ENCODE data around the gene UHRF2. TPM values are rescaled to one million over a fixed set of nuclear protein-coding genes. Genes with fewer than 3 reads are reported as not detected.

UHRF2 gene
- total and polyA plus RNA-seq, 2 donors (not counting 3 experiments of a cell fraction or from before 2014, with no cell fraction given) = 63.5 to 101 TPM

DNA sequence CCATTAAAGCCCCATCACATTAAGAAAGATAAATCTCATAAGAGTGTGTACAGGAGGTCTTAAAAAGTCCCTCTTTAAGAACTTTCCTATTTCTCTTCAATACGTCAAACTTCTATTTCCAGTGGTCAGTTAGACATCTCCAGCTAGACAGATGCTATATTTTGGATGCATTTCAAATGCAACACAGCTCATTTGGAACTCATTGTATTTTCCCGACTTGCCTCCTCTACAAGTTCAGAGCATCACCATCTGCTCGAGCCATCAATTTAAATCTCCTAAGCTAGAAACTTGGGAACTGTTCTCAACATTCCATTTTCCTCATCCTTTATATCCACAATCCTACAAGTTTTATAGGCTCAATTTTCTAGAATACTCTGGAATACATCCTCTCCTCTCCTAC lies 3.2 kb upstream of the UHRF2 start:
- intact Hi-C loops (cut with micrococcal nuclease) = loop anchor here (5.0 to 10.0 kb wide), 4 partner anchors 57 to 403 kb away; a partner anchor contains a TSS
- no TSS peak for BruUV-seq (replicated peaks)

More for the DNA sequence above, 3.2 kb upstream of the UHRF2 start:
- no peaks in the 10 kb centered on the region for H4K20me1 ChIP-seq (replicated peaks; ENCODE audit: control insufficient read depth, extremely low read depth, insufficient read depth, low read length)
- H3K4me3 ChIP-seq (replicated peaks in 1 of 3; ENCODE audit: insufficient read depth in 1 of 3, low read depth in 1 of 3, low read length in 3 of 3) = no peak overlapping the region
- ChIA-PET POLR2A (no interaction called here), CTCF (no interaction called here)
- H3K27ac ChIP-seq (ENCODE audit: insufficient read depth, low read depth, low read length) = no peak overlapping the region
- FAIRE-seq = no peak
- dilution Hi-C loops (cut with MboI; ENCODE audit: extremely low pct_ligation_motif_present, low sequenced_read_pairs) = no loop called here
- no peak for DNase-seq (ENCODE audit: low read depth, low spot score)
- H3K4me2 ChIP-seq (ENCODE audit: insufficient read depth, low read length) = no peak overlapping the region
- TF ChIP-seq, protein P1, sequence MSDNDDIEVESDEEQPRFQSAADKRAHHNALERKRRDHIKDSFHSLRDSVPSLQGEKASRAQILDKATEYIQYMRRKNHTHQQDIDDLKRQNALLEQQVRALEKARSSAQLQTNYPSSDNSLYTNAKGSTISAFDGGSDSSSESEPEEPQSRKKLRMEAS (IDR thresholded peaks at IDR 0.05; ENCODE audit: insufficient read depth, insufficient read length) = no peak
- TF ChIP-seq GATA2 (IDR thresholded peaks at IDR 0.05; ENCODE audit: insufficient read depth, insufficient read length, low read depth, low read length) = no peak
- no peak for TF ChIP-seq EZH2 (IDR thresholded peaks at IDR 0.05; ENCODE audit: borderline replicate concordance, low read depth, low read length, severe bottlenecking)
- TF ChIP-seq POLR2A (IDR thresholded peaks at IDR 0.05; ENCODE audit: low read depth, low read length) = no peak
- TF ChIP-seq POLR2AphosphoS5 (IDR thresholded peaks at IDR 0.05; ENCODE audit: insufficient read depth, low read depth, low read length) = no peak
- TF ChIP-seq, protein P2, sequence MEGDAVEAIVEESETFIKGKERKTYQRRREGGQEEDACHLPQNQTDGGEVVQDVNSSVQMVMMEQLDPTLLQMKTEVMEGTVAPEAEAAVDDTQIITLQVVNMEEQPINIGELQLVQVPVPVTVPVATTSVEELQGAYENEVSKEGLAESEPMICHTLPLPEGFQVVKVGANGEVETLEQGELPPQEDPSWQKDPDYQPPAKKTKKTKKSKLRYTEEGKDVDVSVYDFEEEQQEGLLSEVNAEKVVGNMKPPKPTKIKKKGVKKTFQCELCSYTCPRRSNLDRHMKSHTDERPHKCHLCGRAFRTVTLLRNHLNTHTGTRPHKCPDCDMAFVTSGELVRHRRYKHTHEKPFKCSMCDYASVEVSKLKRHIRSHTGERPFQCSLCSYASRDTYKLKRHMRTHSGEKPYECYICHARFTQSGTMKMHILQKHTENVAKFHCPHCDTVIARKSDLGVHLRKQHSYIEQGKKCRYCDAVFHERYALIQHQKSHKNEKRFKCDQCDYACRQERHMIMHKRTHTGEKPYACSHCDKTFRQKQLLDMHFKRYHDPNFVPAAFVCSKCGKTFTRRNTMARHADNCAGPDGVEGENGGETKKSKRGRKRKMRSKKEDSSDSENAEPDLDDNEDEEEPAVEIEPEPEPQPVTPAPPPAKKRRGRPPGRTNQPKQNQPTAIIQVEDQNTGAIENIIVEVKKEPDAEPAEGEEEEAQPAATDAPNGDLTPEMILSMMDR (IDR thresholded peaks at IDR 0.05; ENCODE audit: extremely low read depth in 1 of 2, insufficient read depth in 1 of 2, low read depth in 1 of 2, low read length in 2 of 2) = no peak
- TF ChIP-seq FOS (IDR thresholded peaks at IDR 0.05; ENCODE audit: borderline replicate concordance, insufficient read depth, low read length) = no peak
- TF ChIP-seq MYC (IDR thresholded peaks at IDR 0.05; ENCODE audit: low read depth, low read length) = no peak
- TF ChIP-seq JUN (IDR thresholded peaks at IDR 0.05; ENCODE audit: borderline replicate concordance, insufficient read depth, insufficient read length, low read depth) = no peak
- H3K9me3 ChIP-seq (replicated peaks; ENCODE audit: control insufficient read depth, insufficient read depth, low read length) = no peaks in the 10 kb centered on the region
- H3K4me1 ChIP-seq (ENCODE audit: control insufficient read depth, extremely low read depth, insufficient read depth, low read length) = peaks cover 4% of the 10 kb centered on the region
- H3K27me3 ChIP-seq (ENCODE audit: control insufficient read depth in 2 of 2, insufficient read depth in 2 of 2, low read length in 2 of 2) = peaks cover 0 to 3% of the 10 kb centered on the region in 2 experiments
- H2AFZ ChIP-seq (ENCODE audit: low read depth, low read length) = no peak overlapping the region
- H3K9ac ChIP-seq (replicated peaks; ENCODE audit: extremely low read depth, insufficient read depth, low read length) = no peak overlapping the region
- no peaks in the 10 kb centered on the region for H3K36me3 ChIP-seq (ENCODE audit: control insufficient read depth in 2 of 2, extremely low read depth in 1 of 2, insufficient read depth in 2 of 2, low read length in 2 of 2)
- H3K79me2 ChIP-seq (ENCODE audit: control insufficient read depth, insufficient read depth, low read length) = peaks cover 18% of the 10 kb centered on the region
- no peaks in the 10 kb centered on the region for H3K9me1 ChIP-seq (replicated peaks; ENCODE audit: control insufficient read depth, extremely low read depth, insufficient read depth, low read length)
